GM23338 (cell line): ENCODE results near the gene FGGY. TPM values are rescaled to one million over a fixed set of nuclear protein-coding genes. Genes with fewer than 3 reads are reported as not detected.

ENCODE experiments used
- ATAC-seq: fragments of 200-7000 bp; cut with Tn5 transposase; 3 replicates; pipeline ENCODE4 v1.9.1; 2020
- DNase-seq: peaks from one replicate; pipeline ENCODE4 v3.0.0-alpha.2; 2015; ENCODE audit warnings: low spot score
- H2AFZ ChIP-seq: fragments of 200-600 bp; sonication (generic); 2 replicates; pipeline ENCODE4 v1.8.0; 2016; ENCODE audit warnings: antibody characterized with exemption, mild to moderate bottlenecking, moderate library complexity
- H3F3A ChIP-seq: fragments of 200-600 bp; sonication (generic); replicated peaks from 2 replicates; pipeline ENCODE4 v1.8.0; 2017; ENCODE audit warnings: antibody characterized with exemption, mixed run types, low read depth
- H3K27ac ChIP-seq: fragments of 200-600 bp; sonication (generic); 2 replicates; pipeline ENCODE4 v1.6.1; 2016; ENCODE audit warnings: low read depth
- H3K27me3 ChIP-seq: fragments of 200-600 bp; sonication (generic); 2 replicates; pipeline ENCODE4 v1.8.0; 2016; ENCODE audit warnings: mild to moderate bottlenecking, mixed run types, moderate library complexity; ENCODE audit not compliant: insufficient read depth
- H3K36me3 ChIP-seq: fragments of 200-600 bp; sonication (generic); 2 replicates; pipeline ENCODE4 v1.8.0; 2016; ENCODE audit warnings: mild to moderate bottlenecking; ENCODE audit not compliant: insufficient read depth
- H3K4me1 ChIP-seq: fragments of 200-600 bp; sonication (generic); 2 replicates; pipeline ENCODE4 v1.8.0; 2016; ENCODE audit warnings: mild to moderate bottlenecking, moderate library complexity; ENCODE audit not compliant: insufficient read depth
- H3K4me2 ChIP-seq: fragments of 200-600 bp; sonication (generic); 2 replicates; pipeline ENCODE4 v1.7.1; 2017; ENCODE audit warnings: mixed run types
- H3K4me3 ChIP-seq: fragments of 200-600 bp; sonication (generic); 2 replicates; pipeline ENCODE4 v1.6.1; 2016; ENCODE audit warnings: mixed run types
- H3K79me2 ChIP-seq: fragments of 200-600 bp; sonication (generic); replicated peaks from 2 replicates; pipeline ENCODE4 v1.8.0; 2017; ENCODE audit warnings: mild to moderate bottlenecking; ENCODE audit not compliant: insufficient read depth
- H3K9me2 ChIP-seq: fragments of 200-600 bp; sonication (generic); 2 replicates; pipeline ENCODE4 v1.8.0; 2017; ENCODE audit not compliant: insufficient read depth
- H4K20me1 ChIP-seq: fragments of 200-600 bp; sonication (generic); replicated peaks from 2 replicates; pipeline ENCODE4 v1.8.0; 2017; ENCODE audit warnings: mild to moderate bottlenecking; ENCODE audit not compliant: insufficient read depth
- H3K27ac Mint-ChIP-seq: 2 replicates; pipeline ENCODE4 v1.8.0; 2020; ENCODE audit warnings: inconsistent platforms, mild to moderate bottlenecking, moderate library complexity, mixed read lengths
- H3K27me3 Mint-ChIP-seq: 3 replicates; pipeline ENCODE4 v1.8.0; 2022; ENCODE audit warnings: low read depth, mild to moderate bottlenecking, moderate library complexity, mixed read lengths, inconsistent platforms; ENCODE audit not compliant: insufficient read depth, poor library complexity
- H3K36me3 Mint-ChIP-seq: 3 replicates; pipeline ENCODE4 v1.8.0; 2021; ENCODE audit warnings: low read depth, mild to moderate bottlenecking, inconsistent platforms, moderate library complexity, mixed read lengths
- H3K4me1 Mint-ChIP-seq: 3 replicates; pipeline ENCODE4 v1.8.0; 2020; ENCODE audit warnings: mild to moderate bottlenecking, inconsistent platforms, mixed read lengths
- H3K4me3 Mint-ChIP-seq: 3 replicates; pipeline ENCODE4 v1.8.0; 2021; ENCODE audit warnings: moderate library complexity, mild to moderate bottlenecking, inconsistent platforms, mixed read lengths
- H3K9me3 Mint-ChIP-seq: 3 replicates; pipeline ENCODE4 v1.8.0; 2020; ENCODE audit warnings: moderate library complexity, mild to moderate bottlenecking, inconsistent platforms, mixed read lengths
- CREB1 ChIP-seq: fragments of 250-450 bp; sonication (Bioruptor Pico); IDR thresholded peaks from 2 replicates; pipeline ENCODE4 v1.5.0; 2020; ENCODE audit warnings: low read depth, mild to moderate bottlenecking, moderate library complexity
- EZH2 ChIP-seq: fragments of 200-600 bp; sonication (generic); IDR thresholded peaks from one replicate; pipeline ENCODE4 v1.8.0; 2017; ENCODE audit warnings: antibody characterized with exemption, mild to moderate bottlenecking, low read depth; ENCODE audit not compliant: unreplicated experiment
- EZH2phosphoT487 ChIP-seq: fragments of 200-600 bp; sonication (generic); IDR thresholded peaks from one replicate; pipeline ENCODE4 v1.8.1; 2018; ENCODE audit warnings: antibody characterized with exemption; ENCODE audit not compliant: unreplicated experiment
- JUNB ChIP-seq: IDR thresholded peaks from one replicate; pipeline ENCODE4 v1.6.1; 2016; ENCODE audit warnings: antibody characterized with exemption; ENCODE audit not compliant: unreplicated experiment
- NANOG ChIP-seq: IDR thresholded peaks from 2 replicates; pipeline ENCODE4 v1.6.1; 2016; ENCODE audit warnings: antibody characterized with exemption, borderline replicate concordance
- POLR2AphosphoS5 ChIP-seq: IDR thresholded peaks from 2 replicates; pipeline ENCODE4 v1.6.1; 2016; ENCODE audit warnings: antibody characterized with exemption, low read depth
- STAT1 ChIP-seq: IDR thresholded peaks from one replicate; pipeline ENCODE4 v1.6.1; 2016; ENCODE audit warnings: antibody characterized with exemption; ENCODE audit not compliant: unreplicated experiment
- ZNF114 ChIP-seq: fragments of 250-450 bp; sonication (Bioruptor Pico); IDR thresholded peaks from 2 replicates; pipeline ENCODE4 v1.5.0; 2020; ENCODE audit warnings: mild to moderate bottlenecking, moderate library complexity
- ZNF331 ChIP-seq: fragments of 250-450 bp; sonication (Bioruptor Pico); IDR thresholded peaks from 2 replicates; pipeline ENCODE4 v1.5.0; 2020; ENCODE audit warnings: low read depth, mild to moderate bottlenecking, moderate library complexity
- polyA plus RNA-seq: library from polyadenylated mRNA; unstranded; fragments of >200 nt; fragmentation: Nextera tagmentation; extraction: Ambion mirVana; gene quantifications from 2 replicates; pipeline ENCODE4 v1.2.1, GENCODE V29; 2016
- total RNA-seq: library from RNA; depleted of rRNA; stranded (reverse); fragments of >200 nt; shearing (Covaris generic); gene quantifications from 2 replicates; pipeline ENCODE4 v1.2.3, GENCODE V29; 2014
- TF ChIP-seq, protein P1 (sequence below): IDR thresholded peaks from 2 replicates; pipeline ENCODE4 v1.6.1; 2016; ENCODE audit warnings: antibody characterized with exemption
- TF ChIP-seq, protein P2 (sequence below): IDR thresholded peaks from one replicate; pipeline ENCODE4 v1.6.1; 2018; ENCODE audit warnings: antibody characterized with exemption; ENCODE audit not compliant: unreplicated experiment
- TF ChIP-seq, protein P3 (sequence below), 2 experiments: fragments of 200-600 bp in 1 of 2; sonication (generic) in 1 of 2; conservative IDR thresholded peaks; 2 replicates each; pipeline versions ENCODE4 v1.5.1 to v1.6.1; 2016 to 2017; ENCODE audit warnings: antibody characterized with exemption in 2 of 2, low read depth in 2 of 2, mild to moderate bottlenecking in 2 of 2, moderate library complexity in 1 of 2
- TF ChIP-seq, protein P4 (sequence below): fragments of 250-450 bp; sonication (Bioruptor Pico); IDR thresholded peaks from 2 replicates; pipeline ENCODE4 v1.5.0; 2020; ENCODE audit warnings: mild to moderate bottlenecking, moderate library complexity

Gene FGGY
- total and polyA plus RNA-seq, 2 experiments from 2014 or later: 10.9 to 21.4 TPM

DNA sequence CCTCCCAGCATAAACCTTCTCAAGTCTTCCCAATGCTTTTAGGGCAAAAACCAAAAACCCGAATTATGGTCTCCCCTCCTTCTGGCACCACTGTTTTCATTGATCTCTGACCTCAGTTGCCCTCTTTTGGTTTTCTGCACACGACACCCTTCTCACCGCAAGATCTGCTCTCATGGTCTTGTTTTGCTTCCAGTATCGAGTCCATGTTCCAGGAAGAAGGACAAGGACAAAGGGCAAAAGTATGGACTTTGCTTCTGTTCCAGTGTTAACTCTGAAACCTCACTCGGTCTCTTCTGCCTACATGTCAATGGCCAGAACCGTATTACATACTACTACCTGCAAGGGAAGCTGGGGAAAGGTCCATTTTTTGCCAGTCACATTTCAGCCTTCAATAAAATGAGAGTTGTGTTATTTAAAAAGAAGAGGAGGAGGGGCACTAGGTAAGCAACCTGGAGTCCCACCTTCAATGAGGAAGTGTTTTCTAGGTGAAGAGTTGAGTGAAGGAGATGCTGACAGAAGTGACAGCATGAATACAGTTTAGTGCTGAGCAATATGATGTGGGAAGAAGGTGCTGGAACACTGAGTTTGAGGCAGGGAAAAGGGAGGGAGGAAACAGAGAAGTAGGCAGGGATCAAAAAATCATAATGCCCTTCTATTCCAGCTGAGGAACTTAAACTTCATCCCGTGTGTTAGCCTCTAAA lies 183.4 kb downstream of the FGGY start:
- H4K20me1 ChIP-seq: no peaks in the 10 kb centered on the region
- no peaks in the 10 kb centered on the region for H3K9me3 Mint-ChIP-seq
- no peaks in the 10 kb centered on the region for H3K36me3 Mint-ChIP-seq
- H3K4me3 ChIP-seq: no peak overlapping the region
- ATAC-seq (no peak), DNase-seq (no peak)
- TF ChIP-seq ZNF114 (CRISPR knock-in tag) (no peak), POLR2AphosphoS5 (no peak), EZH2 (no peak), STAT1 (no peak), EZH2phosphoT487 (no peak), JUNB (no peak), NANOG (no peak), CREB1 (CRISPR knock-in tag) (no peak), ZNF331 (no peak)
- TF ChIP-seq, protein P1, sequence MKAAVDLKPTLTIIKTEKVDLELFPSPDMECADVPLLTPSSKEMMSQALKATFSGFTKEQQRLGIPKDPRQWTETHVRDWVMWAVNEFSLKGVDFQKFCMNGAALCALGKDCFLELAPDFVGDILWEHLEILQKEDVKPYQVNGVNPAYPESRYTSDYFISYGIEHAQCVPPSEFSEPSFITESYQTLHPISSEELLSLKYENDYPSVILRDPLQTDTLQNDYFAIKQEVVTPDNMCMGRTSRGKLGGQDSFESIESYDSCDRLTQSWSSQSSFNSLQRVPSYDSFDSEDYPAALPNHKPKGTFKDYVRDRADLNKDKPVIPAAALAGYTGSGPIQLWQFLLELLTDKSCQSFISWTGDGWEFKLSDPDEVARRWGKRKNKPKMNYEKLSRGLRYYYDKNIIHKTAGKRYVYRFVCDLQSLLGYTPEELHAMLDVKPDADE: no peak
- TF ChIP-seq, protein P2, sequence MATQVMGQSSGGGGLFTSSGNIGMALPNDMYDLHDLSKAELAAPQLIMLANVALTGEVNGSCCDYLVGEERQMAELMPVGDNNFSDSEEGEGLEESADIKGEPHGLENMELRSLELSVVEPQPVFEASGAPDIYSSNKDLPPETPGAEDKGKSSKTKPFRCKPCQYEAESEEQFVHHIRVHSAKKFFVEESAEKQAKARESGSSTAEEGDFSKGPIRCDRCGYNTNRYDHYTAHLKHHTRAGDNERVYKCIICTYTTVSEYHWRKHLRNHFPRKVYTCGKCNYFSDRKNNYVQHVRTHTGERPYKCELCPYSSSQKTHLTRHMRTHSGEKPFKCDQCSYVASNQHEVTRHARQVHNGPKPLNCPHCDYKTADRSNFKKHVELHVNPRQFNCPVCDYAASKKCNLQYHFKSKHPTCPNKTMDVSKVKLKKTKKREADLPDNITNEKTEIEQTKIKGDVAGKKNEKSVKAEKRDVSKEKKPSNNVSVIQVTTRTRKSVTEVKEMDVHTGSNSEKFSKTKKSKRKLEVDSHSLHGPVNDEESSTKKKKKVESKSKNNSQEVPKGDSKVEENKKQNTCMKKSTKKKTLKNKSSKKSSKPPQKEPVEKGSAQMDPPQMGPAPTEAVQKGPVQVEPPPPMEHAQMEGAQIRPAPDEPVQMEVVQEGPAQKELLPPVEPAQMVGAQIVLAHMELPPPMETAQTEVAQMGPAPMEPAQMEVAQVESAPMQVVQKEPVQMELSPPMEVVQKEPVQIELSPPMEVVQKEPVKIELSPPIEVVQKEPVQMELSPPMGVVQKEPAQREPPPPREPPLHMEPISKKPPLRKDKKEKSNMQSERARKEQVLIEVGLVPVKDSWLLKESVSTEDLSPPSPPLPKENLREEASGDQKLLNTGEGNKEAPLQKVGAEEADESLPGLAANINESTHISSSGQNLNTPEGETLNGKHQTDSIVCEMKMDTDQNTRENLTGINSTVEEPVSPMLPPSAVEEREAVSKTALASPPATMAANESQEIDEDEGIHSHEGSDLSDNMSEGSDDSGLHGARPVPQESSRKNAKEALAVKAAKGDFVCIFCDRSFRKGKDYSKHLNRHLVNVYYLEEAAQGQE: no peak
- TF ChIP-seq, protein P3, sequence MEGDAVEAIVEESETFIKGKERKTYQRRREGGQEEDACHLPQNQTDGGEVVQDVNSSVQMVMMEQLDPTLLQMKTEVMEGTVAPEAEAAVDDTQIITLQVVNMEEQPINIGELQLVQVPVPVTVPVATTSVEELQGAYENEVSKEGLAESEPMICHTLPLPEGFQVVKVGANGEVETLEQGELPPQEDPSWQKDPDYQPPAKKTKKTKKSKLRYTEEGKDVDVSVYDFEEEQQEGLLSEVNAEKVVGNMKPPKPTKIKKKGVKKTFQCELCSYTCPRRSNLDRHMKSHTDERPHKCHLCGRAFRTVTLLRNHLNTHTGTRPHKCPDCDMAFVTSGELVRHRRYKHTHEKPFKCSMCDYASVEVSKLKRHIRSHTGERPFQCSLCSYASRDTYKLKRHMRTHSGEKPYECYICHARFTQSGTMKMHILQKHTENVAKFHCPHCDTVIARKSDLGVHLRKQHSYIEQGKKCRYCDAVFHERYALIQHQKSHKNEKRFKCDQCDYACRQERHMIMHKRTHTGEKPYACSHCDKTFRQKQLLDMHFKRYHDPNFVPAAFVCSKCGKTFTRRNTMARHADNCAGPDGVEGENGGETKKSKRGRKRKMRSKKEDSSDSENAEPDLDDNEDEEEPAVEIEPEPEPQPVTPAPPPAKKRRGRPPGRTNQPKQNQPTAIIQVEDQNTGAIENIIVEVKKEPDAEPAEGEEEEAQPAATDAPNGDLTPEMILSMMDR (conservative IDR thresholded peaks at IDR 0.05; ENCODE audit: low read depth in 2 of 2): no peak
- TF ChIP-seq, protein P4, sequence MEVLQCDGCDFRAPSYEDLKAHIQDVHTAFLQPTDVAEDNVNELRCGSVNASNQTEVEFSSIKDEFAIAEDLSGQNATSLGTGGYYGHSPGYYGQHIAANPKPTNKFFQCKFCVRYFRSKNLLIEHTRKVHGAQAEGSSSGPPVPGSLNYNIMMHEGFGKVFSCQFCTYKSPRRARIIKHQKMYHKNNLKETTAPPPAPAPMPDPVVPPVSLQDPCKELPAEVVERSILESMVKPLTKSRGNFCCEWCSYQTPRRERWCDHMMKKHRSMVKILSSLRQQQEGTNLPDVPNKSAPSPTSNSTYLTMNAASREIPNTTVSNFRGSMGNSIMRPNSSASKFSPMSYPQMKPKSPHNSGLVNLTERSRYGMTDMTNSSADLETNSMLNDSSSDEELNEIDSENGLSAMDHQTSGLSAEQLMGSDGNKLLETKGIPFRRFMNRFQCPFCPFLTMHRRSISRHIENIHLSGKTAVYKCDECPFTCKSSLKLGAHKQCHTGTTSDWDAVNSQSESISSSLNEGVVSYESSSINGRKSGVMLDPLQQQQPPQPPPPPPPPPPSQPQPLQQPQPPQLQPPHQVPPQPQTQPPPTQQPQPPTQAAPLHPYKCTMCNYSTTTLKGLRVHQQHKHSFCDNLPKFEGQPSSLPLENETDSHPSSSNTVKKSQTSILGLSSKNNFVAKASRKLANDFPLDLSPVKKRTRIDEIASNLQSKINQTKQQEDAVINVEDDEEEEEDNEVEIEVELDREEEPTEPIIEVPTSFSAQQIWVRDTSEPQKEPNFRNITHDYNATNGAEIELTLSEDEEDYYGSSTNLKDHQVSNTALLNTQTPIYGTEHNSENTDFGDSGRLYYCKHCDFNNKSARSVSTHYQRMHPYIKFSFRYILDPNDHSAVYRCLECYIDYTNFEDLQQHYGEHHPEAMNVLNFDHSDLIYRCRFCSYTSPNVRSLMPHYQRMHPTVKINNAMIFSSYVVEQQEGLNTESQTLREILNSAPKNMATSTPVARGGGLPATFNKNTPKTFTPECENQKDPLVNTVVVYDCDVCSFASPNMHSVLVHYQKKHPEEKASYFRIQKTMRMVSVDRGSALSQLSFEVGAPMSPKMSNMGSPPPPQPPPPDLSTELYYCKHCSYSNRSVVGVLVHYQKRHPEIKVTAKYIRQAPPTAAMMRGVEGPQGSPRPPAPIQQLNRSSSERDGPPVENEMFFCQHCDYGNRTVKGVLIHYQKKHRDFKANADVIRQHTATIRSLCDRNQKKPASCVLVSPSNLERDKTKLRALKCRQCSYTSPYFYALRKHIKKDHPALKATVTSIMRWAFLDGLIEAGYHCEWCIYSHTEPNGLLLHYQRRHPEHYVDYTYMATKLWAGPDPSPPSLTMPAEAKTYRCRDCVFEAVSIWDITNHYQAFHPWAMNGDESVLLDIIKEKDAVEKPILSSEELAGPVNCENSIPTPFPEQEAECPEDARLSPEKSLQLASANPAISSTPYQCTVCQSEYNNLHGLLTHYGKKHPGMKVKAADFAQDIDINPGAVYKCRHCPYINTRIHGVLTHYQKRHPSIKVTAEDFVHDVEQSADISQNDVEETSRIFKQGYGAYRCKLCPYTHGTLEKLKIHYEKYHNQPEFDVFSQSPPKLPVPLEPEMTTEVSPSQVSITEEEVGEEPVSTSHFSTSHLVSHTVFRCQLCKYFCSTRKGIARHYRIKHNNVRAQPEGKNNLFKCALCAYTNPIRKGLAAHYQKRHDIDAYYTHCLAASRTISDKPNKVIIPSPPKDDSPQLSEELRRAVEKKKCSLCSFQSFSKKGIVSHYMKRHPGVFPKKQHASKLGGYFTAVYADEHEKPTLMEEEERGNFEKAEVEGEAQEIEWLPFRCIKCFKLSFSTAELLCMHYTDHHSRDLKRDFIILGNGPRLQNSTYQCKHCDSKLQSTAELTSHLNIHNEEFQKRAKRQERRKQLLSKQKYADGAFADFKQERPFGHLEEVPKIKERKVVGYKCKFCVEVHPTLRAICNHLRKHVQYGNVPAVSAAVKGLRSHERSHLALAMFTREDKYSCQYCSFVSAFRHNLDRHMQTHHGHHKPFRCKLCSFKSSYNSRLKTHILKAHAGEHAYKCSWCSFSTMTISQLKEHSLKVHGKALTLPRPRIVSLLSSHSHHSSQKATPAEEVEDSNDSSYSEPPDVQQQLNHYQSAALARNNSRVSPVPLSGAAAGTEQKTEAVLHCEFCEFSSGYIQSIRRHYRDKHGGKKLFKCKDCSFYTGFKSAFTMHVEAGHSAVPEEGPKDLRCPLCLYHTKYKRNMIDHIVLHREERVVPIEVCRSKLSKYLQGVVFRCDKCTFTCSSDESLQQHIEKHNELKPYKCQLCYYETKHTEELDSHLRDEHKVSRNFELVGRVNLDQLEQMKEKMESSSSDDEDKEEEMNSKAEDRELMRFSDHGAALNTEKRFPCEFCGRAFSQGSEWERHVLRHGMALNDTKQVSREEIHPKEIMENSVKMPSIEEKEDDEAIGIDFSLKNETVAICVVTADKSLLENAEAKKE: no peak
- H3K4me3 Mint-ChIP-seq: no peak overlapping the region
- no peaks in the 10 kb centered on the region for H3K79me2 ChIP-seq
- no peaks in the 10 kb centered on the region for H3F3A ChIP-seq
- H3K4me1 Mint-ChIP-seq: no peaks in the 10 kb centered on the region
- H3K27ac Mint-ChIP-seq: no peak overlapping the region
- H3K27me3 ChIP-seq: no peaks in the 10 kb centered on the region
- no peaks in the 10 kb centered on the region for H3K4me1 ChIP-seq
- H3K36me3 ChIP-seq: no peaks in the 10 kb centered on the region
- H3K4me2 ChIP-seq: no peak overlapping the region
- peaks cover 7% of the 10 kb centered on the region; the same call in 1 of the 2 replicates for H3K9me2 ChIP-seq
- H3K27me3 Mint-ChIP-seq: no peaks in the 10 kb centered on the region
- H2AFZ ChIP-seq: no peak overlapping the region
- no peak overlapping the region for H3K27ac ChIP-seq
